Stimulated activated CD4-positive, alpha-beta T cell treated with anti-CD3 and anti-CD28 coated beads, Interleukin-4, amount 100 ng/mL, for 4 hours (primary cell): ENCODE results near the gene XPR1.

Experiments used
- DNase-seq, 2 experiments: peaks; one replicate each; pipeline ENCODE4 v3.0.0-alpha.2; 2020

Gene XPR1

DNA sequence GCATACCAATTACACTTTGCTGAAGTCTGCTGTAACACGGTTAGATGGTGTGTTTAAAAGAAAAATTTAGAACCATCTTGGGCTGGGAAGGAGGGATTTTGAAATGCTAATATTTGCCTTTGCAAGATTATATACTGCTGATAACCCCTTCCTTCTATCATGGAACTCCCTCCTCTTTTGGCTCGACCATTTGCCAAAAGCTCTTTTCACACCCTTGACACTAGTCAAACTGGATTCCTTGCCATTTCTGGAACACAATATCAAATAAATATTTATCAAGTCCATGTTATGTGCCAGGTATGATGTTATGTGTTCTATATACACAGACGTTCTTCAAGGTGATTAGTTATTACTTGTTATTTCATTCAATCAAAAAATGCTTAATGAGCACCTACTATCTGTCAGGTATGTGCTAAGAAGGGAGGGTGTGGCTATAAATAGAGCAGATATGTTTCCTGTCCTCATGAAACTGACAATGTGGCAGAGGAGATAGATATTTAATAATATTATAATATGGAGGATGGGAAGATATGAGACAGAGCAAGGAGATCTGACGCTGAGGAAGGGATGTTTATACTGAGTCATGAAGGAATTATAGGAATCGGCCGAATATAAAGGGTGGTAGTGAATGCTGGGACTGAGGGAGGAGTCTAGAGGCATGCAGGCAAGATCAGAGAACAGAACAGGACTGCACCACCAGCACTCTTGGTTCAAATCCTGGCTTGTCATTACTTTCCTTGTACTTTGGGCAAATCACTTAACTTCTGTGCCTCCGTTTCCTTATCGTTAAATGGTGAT, 16.1 kb upstream of the XPR1 start:
- DNase-seq: no peak

DNA sequence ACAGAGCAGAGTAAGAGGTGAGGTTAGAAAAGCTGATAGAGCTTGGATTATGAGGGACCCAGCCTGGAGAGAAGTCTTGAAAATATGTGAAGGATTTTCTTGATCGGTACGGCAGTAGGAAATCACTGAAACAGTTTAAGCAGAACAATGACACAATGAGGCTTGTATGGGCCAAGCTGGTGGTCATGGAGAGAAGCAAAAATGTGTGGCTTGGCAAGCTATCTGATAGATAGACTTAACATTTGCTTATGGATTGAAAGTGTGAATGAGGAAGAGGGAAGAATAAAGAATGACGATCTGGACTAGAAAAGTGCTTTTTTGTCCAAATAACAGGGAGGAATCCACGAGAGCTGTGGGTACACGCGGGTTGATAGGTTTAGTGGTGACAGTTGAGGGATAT, 15.4 kb upstream of the XPR1 start:
- DNase-seq: no peak

DNA sequence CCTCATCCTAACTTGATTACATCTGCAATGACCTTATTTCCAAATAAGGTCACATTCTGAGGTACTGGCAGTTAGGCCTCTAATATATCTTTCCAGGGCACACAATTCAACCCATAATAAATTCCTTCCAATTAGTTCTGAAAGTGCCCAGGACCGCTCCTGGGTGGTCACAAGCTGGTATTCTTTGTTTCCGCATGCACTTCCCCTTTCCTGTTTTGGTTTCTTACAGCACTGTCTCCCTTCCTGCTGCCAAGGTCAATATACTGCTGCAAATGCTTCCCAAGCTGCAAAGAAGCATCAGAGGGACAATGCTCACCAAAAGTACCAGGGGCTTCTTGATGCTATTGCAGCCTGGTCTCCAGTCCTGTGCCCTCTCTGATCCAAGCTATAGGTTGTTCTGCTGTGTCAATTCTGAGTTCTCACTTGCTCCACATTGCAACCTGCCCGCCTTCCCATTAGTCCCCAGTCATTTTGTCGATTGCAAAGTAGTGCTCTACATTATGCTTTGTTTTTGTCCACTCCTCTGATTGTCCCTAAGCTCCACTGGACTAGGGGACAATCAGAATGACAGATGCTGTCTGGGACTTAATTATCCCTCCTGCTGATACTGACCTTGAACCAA, 13.9 kb upstream of the XPR1 start:
- no peak for DNase-seq

DNA sequence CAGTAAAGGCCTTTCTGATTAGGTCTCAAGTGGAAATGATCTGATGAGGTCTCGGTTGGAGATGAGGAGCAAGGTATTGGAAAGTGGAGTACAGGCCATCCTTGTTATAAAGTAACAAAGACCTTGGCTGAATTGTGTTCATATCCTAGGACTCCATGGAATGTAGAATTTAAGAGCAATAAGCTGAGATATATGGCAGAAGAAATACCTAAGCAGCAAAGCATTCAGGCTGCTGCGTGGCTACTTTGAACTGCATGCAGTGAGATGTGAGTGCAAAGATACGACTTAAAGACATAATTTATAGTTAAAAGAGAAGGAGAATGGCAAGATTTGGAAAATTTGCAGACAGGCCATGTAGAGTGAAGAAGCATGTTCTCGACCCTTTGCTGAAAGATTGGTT, 11.2 kb upstream of the XPR1 start:
- no peak for DNase-seq

DNA sequence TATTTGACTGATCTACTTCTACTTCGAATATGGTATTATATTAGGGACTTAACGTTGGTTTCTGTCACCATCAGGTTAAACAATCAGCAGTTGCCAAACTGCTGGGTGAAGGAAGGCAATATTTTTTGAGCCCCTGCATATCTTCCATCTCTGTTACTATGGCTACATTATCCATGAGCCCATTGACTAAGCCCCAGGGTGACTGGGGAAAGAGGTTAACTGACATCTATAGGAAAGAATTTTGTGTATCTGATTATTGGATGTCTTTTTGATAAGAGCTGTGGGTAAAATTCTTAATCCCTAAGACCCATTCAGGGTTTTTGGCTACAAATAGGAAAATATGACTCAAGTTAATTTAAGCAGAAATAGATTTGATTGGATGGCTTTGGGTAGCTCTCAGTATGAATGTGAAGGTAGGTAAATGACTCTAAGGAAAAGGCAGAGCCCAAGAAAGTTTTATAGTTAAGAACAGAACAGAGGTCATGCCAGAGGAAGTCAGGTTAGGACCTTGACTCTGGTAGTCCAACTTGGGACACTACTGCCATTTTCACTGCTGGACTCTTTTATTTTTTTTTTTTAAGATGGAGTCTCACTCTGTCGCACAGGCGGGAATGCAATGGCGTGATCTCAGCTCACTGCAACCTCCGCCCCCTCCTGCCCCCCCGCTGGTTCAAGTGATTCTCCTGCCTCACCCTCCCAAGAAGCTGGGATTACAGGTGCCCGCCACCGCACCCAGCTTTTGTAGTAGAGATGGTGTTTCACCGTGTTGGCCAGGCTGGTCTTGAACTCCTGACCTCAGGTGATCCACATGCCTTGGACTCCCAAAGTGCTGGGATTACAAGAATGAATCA, 8.9 kb upstream of the XPR1 start:
- no peak for DNase-seq

DNA sequence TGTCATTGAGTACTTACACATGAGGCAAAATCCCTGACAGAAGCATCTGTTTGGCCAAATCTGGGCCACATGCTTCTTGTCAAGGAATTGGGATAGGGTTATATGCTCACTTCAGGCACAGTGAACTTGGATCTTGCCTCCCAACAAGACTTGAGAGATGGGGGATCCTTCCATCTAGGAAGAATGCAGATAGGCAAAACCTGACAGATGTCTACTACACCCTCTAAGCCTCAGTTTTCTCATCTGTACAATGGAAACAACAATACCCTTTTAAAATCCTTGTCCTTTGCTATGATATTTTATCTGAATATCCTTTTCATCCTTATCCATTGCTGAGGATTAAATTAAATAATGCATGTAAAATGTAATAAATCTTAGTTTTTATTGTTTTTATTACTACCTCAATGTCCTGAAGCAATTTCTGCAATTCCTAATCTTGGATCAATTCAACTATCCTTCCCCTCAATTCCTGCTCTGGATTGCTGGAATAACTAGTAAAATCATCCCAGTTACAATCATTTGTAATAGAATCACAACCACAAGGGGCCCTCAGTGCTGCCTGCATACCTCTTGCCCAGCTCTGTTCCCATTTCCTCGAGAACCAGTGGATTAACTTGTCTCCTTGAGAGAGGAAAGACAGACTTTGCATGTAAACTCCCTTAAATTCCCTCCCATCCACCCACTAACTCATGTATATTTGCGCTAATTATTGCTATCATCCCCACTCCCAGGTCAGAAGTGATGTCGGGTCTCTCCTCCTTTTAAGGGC, 8.1 kb upstream of the XPR1 start:
- no peak for DNase-seq

DNA sequence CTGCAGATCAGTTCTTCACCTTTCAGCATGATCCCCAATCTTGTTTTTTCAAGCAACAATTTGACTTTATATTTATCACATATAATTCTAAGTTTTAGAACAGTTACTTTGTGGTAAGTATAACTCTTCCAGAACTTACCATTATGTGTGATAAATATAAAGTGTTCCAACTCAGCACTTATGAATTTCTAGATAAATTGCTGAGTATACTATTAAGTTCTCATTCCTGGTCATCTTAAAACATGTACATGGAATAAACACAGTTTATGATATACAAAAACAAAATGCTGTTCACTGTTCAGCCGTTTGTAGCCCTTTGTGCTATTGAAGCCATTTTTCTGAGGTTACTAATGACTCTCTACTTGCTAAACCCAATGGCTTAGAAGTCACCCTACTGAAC, 5.1 kb upstream of the XPR1 start:
- no peak for DNase-seq

DNA sequence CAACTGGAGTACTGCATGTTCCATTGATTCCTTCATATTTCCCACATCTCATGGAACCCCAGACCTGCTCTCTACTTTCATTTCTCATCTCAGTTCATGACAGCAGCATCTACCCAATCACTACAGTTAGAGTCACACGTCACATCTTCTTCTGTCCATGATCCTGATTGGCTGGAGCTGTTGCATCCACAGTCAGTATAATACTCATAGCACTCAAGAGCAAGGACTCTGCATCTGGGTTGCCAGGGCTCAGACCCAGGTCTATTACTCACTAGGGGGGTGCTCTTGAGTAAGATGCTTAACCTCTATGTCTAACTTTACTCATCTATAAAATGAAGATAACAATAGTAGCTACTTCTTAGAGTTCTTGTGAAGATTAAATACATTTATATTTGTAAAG, 4.4 kb upstream of the XPR1 start:
- no peak for DNase-seq

DNA sequence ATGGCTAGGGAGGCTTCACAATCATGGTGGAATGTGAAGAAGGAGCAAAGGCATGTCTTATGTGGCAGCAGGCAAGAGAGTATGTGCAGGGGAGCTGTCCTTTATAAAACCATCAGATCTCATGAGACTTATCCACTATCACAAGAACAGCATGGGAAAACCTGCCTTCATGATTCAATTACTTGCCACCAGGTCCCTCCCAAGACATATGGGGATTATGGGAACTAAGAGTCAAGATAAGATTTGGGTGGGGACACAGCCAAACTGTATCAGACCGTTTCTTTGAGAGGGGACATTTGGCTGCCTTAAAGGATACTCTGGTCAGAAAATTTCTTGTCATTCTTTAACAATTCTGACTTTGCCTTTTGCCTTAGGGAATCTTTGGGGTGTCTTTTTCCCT, 3.2 kb upstream of the XPR1 start:
- DNase-seq: no peak

DNA sequence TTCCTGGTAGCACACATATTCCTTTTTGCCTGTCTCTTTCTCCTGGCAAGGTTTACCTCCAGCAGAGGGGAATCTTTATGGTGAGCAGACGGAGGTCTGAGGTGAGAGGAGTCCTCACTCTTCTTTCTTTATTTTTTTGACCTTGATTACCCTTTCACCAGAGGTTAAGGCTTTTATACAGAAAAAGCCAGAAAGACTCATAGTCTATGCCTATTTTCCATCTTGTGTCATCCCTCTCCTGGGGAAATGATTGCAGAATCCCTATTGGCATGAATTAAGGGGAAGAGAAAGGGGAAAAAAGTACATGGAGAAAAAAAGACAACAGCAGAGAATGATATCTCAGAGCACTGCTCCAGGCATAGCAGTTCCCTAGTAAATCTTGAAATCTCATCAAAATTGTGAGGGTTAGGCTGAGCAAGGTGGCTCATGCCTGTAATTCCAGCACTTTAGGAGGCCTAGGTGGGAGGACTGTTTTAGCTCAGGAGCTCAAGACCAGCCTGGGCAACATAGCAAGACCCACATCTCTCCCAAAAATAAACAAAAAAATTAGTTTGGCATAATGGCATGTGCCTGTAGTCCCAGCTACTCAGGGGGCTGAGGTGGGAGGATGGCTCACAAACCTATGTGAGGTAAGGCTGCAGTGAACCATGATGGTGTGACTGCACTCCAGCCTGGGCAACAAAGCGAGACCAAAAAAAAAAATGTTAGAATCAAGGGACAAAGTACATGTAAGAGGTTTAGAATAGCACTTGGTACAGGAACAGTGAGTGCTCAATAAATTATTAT, 1.2 kb upstream of the XPR1 start:
- no peak for DNase-seq

DNA sequence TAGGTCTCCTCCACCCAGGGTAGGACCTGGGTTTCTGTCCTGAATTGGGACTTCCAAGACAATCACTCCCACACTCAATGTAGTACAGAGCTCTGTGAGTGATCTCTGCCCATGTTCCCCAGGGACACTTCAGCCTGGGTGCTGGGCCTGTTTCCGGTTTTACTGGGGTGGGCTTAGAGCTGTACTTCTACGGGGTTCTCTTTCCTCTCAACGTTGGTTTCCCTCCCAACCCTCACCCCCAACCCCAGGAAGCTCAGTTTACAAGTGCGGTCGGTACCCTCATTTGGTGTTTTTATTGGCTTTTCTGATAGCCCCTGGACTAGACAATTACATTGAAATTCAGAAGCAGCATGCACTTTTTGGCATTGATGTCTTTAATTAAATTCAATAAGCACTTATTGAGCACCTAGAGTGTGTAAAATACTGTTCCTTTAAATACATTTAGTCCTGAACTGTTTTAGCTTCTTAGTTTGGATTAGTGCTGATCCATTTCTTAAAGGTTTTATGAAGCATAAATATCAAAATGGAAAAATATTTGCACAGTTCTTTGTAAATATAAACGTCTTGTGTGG, 542 bp upstream of the XPR1 start:
- DNase-seq: no peak

DNA sequence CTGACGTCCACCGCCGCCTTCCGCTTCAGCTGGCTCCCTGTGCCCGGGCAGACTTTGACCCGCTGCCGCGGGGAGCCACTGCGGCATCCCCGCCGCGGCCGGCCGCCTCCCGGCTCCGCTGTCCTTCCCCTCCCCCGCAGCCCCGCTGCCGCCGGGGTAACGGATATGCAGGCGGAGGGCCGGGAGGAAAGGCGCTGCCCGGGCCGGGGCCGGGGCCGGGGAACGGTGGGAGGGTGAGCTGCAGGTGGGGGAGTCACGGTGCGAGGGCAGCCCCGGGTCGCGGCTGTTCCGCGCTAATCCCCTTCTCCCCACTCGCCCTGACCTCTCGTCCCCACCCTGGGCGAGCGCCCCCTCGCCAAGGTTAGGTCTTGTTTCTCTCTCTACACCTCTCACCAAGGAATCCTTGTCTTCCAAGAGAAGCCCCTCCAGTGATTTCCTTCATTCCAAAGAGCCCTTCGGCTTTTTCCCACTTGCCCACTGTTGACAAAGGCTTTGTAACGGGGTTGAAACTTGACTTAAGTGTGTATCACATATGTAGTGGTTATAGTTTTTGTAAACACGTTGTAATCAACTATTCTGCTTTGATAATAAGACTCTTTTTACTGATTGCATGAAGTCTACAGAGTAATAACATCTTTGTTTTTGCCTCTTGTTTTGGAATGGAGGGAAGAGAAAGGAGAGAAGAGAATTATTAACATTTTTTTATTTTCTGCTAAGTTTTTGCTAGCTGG, 669 bp downstream of the XPR1 start:
- peak; percentile 44 to 58 for DNase-seq

DNA sequence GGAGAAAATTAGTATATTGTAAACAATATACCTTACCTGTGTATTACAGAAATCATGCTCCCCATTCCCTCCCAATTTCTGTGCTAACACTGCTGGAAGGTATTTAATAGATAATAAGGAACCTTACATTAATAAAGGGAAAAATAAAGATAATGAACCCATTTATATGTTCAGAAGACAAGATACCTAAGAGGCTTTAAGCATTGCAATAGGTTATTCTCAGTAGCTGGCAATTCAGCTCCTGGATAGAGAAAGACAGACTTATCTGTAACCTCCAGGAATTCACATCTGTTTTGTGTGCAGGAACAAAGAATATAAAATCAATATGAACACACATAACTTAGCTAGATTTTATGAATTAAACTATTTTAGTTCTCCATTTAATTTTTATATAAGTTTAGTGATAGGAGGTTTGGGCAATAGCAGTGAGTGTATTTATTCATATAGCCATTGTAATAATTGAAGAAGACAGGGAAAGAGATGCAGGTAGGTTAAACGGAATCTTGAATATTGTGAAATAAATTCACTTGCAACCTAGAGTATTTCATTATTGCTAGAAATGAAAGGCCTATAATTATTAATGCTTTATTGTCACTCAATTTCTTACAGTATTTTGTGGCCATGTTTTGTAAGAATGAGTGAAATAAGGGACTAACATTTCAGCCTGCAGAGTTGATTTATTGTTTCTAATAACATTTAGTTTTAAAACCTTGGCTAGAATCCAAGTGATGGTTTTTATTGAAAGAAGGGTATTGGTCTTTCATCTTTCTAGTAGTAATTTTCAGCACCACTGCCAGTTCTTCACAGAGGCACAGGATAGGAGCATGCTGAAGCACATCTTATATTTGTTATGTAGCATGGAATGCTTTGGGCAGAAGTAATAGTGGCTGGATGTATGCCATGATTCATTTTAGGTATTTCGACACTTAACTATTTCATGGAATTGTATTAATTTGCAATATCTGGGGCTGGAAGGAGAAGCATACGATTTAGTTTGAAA, 1.5 kb downstream of the XPR1 start:
- DNase-seq: no peak

DNA sequence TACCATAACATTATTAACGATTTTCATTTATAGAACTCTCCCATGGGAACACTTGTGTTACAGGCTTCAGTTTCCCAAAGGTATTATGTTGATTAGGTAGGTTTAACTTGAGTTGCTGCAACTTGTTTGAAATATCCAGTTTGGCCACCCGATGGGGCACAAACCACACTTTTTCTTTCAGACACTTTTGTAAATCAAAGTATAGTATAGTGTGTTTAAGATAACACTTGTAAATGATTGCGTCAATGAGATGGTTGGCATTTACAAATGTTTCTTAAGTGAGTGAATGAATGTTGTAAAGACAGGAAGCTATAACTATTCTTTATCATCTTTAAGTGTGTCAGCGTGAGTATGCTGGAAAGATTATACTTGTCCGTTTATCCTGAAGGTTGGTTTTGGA, 4.3 kb downstream of the XPR1 start:
- no peak for DNase-seq

DNA sequence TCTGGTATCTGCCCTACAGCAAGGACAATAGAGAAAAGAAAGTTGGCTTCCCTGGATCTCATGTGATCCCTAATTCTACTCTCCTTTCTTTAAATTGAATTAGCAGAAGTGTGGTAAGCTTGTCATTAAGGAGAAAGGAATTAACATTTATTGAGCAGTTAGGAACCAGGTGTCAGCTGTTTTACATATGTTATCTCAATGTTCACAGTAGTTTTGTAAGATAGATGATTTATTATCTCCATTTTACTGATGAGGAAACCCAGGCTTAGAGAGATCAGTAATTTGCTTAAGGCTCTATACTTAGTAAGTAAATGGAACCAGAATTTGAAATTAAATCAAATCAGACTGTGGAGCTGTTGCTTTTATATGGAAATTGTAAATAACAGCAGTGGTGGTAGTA, 8.0 kb downstream of the XPR1 start:
- no peak for DNase-seq

DNA sequence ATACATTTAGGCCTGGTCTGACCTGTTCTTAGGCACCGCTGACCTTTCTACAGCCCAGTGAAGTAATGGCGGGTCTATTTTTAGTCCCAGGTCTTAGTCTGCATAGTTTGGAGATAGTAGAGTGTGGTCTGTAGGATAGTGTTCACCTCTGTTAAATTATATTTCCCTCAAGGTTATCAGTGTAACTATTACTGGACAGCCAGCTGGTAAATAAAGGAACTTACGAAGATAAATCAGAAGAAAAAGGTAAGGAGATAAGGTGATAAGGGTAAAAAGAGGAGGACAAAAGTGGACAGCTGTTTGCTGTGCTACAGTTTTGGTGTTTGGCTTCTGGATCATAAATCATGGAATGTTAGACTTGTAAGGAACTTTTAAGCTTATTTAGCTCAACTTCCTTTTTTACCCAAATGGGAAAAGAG, 8.7 kb downstream of the XPR1 start:
- no peak for DNase-seq

DNA sequence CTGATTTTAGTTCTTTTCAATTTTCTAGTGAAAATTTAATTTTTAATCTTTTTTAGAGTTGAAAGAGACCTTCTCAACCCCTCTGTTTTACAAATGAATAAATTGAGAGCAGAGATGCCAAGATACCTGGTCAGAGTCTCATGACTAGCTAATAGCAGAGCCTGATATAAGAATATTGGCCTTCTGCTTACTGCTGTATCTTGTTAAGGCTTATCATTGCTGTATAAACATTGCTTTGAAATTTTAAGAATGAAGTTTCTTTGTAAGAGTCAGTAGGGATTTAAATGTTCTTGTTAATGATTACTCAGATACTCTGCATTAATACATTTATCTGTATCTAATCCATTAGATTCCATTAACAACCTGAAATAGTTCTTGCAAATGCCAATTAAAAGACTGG, 9.8 kb downstream of the XPR1 start:
- DNase-seq: no peak

DNA sequence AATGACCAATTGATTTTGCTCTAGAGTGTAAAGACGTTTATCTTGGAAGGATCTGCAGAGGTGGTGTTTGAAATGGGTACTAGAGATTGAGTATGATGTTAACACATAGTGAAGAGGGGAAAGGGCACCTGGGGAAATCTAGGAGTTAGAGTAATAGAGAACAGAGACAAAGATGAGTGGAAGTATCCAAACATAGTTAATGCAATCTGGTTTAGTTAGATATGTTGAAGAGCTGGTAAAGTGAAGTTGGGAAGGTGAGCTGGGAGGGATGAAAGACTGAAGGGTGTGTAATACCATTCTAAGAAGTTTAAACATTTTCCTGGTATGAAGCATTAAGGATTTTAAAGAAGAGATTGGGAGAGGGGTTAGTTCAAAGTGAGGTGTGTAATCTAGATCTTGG, 11.0 kb downstream of the XPR1 start:
- DNase-seq: no peak

DNA sequence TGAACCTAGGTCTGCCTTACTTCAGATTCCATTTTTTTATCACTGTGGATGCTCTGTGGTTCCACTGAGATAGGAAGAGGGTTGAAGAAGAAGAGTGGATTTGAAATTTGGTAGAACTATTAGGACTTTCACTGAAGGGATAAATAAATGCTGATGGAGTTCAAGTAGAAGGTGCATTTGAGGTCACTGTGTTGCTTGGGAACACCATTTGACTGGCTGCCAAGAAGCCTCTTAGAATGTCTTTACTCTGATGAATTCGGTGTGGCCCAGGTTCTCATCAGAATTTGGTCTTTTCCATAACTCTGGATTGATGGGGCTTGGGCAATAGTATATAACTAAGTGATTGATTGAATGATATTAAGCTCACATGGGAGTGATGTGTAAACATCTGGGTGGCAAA, 11.9 kb downstream of the XPR1 start:
- no peak for DNase-seq
